Measurements from ENCODE around the gene ZNF253. TPM values are rescaled to one million over a fixed set of nuclear protein-coding genes. Genes with fewer than 3 reads are reported as not detected.
"Not testable (repeated sequence)": the region's sequence is repeated elsewhere in the genome, so short reads cannot be mapped to it uniquely, and the experiment has no call there.

ZNF253 gene
- 50.0 and 59.4 TPM in 2 replicates for total RNA-seq
- long read RNA-seq, transcript ZNF253-204 (3 exons, 820 nt) = minor isoform, 6 of 166 reads
- long read RNA-seq, transcript ZNF253-201 (2 exons, 2,268 nt) = minor isoform, 30 of 166 reads
- long read RNA-seq, transcript ZNF253-203 (4 exons, 3,519 nt) = major isoform, 121 of 166 reads
- long read RNA-seq, partial matches to known transcripts = 2 of 166 reads
- long read RNA-seq, other reads (novel, unspliced or antisense) = 7 of 166 reads

GRCh38 chr19:19865750-19866610 is at the start of gene ZNF253:
TSS of gene ZNF253 (plus strand) at chr19:19865882. CDS start at chr19:19865997, 115 bp downstream.
- TF ChIP-seq, protein P1, sequence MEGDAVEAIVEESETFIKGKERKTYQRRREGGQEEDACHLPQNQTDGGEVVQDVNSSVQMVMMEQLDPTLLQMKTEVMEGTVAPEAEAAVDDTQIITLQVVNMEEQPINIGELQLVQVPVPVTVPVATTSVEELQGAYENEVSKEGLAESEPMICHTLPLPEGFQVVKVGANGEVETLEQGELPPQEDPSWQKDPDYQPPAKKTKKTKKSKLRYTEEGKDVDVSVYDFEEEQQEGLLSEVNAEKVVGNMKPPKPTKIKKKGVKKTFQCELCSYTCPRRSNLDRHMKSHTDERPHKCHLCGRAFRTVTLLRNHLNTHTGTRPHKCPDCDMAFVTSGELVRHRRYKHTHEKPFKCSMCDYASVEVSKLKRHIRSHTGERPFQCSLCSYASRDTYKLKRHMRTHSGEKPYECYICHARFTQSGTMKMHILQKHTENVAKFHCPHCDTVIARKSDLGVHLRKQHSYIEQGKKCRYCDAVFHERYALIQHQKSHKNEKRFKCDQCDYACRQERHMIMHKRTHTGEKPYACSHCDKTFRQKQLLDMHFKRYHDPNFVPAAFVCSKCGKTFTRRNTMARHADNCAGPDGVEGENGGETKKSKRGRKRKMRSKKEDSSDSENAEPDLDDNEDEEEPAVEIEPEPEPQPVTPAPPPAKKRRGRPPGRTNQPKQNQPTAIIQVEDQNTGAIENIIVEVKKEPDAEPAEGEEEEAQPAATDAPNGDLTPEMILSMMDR (IDR thresholded peaks at IDR 0.05; ENCODE audit: unreplicated experiment) = no peak
- H3K36me3 Mint-ChIP-seq (ENCODE audit: insufficient read depth) = peaks cover 12% of the 10 kb centered on the region
- H3K4me3 Mint-ChIP-seq (ENCODE audit: low read depth) = peak within 1 kb of the TSS; percentile 100
- peak within 1 kb of the TSS; percentile 100 for H3K27ac Mint-ChIP-seq
- peaks cover 19% of the 10 kb centered on the region for H3K4me1 Mint-ChIP-seq (ENCODE audit: low read depth)
- DNase-seq (ENCODE audit: low spot score, unreplicated experiment) = peak; percentile 92
- no peaks in the 10 kb centered on the region for H3K9me3 Mint-ChIP-seq (ENCODE audit: low read depth)
- H3K27me3 Mint-ChIP-seq = no peaks in the 10 kb centered on the region

GRCh38 chr19:19816679-19817078 is 49.0 kb upstream of the ZNF253 start:
- H3K4me3 Mint-ChIP-seq (ENCODE audit: low read depth) = no peak overlapping the region

GRCh38 chr19:19817357-19817756 is 48.3 kb upstream of the ZNF253 start:
- H3K4me3 Mint-ChIP-seq (ENCODE audit: low read depth) = no peak overlapping the region
- H3K4me1 Mint-ChIP-seq (ENCODE audit: low read depth) = peaks cover 5% of the 10 kb centered on the region

More at GRCh38 chr19:19816679-19817078, 49.0 kb upstream of the ZNF253 start:
- H3K9me3 Mint-ChIP-seq (ENCODE audit: low read depth) = peaks cover 5% of the 10 kb centered on the region
- TF ChIP-seq, protein P1 (IDR thresholded peaks at IDR 0.05; ENCODE audit: unreplicated experiment) = no peak
- no peak for DNase-seq (ENCODE audit: low spot score, unreplicated experiment)
- H3K27me3 Mint-ChIP-seq = no peaks in the 10 kb centered on the region
- H3K4me1 Mint-ChIP-seq (ENCODE audit: low read depth) = peaks cover 5% of the 10 kb centered on the region
- no peak overlapping the region for H3K27ac Mint-ChIP-seq
- peaks cover 43% of the 10 kb centered on the region for H3K36me3 Mint-ChIP-seq (ENCODE audit: insufficient read depth)

GRCh38 chr19:19820774-19821320 is 44.8 kb upstream of the ZNF253 start:
- TF ChIP-seq, protein P1 (IDR thresholded peaks at IDR 0.05; ENCODE audit: unreplicated experiment) = no peak
- Mint-ChIP-seq H3K36me3 (ENCODE audit: insufficient read depth) (peaks cover 34% of the 10 kb centered on the region), H3K9me3 (ENCODE audit: low read depth) (peaks cover 14% of the 10 kb centered on the region), H3K4me3 (ENCODE audit: low read depth) (peak overlapping the region; percentile 96), H3K27me3 (no peaks in the 10 kb centered on the region), H3K4me1 (ENCODE audit: low read depth) (peaks cover 5% of the 10 kb centered on the region), H3K27ac (peak overlapping the region; percentile 99)
- DNase-seq (ENCODE audit: low spot score, unreplicated experiment) = no peak

More at GRCh38 chr19:19817357-19817756, 48.3 kb upstream of the ZNF253 start:
- peaks cover 5% of the 10 kb centered on the region for H3K9me3 Mint-ChIP-seq (ENCODE audit: low read depth)
- H3K36me3 Mint-ChIP-seq (ENCODE audit: insufficient read depth) = peaks cover 41% of the 10 kb centered on the region
- no peak for DNase-seq (ENCODE audit: low spot score, unreplicated experiment)
- TF ChIP-seq, protein P1 (IDR thresholded peaks at IDR 0.05; ENCODE audit: unreplicated experiment) = no peak
- peak overlapping the region; percentile 87 for H3K27ac Mint-ChIP-seq
- no peaks in the 10 kb centered on the region for H3K27me3 Mint-ChIP-seq

DNA sequence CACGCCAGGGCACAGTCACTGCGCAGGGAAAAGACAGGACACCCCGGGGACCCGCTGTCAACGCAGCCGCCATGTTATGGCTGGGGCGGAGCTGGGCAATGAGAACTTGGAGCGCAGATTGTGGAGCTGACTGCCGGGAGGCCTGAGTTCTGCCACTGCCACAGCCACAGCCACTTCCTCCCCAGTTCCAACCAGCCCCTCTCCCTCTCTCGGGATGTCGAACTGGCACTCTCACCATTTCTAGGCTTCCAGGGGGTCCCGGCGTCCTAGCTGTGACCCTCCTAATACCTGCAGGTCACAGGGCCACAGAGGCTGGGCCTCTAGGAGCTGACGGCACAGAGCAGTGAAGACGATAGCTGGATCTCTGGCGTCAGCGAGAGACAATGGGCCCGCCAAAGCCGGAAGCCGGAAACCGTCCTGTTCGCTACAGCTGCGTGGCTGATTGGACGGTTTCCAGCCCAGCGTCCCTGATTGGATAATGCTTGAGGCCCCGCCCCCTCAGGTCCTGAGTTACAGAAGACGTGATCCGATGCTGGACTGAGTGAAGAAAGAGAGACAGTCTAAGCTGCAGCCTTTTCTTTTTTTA is 44.2 kb upstream of the ZNF253 start, which contains the start of gene ZNF506:
Gene ZNF506 (minus strand): TSS at position 385 of the 586 bp plus-strand sequence. CDS start 147 bp downstream, at position 238.
- TF ChIP-seq, protein P1 (IDR thresholded peaks at IDR 0.05; ENCODE audit: unreplicated experiment) = no peak
- H3K4me1 Mint-ChIP-seq (ENCODE audit: low read depth) = peaks cover 5% of the 10 kb centered on the region
- peak within 1 kb of the TSS; percentile 96 for H3K4me3 Mint-ChIP-seq (ENCODE audit: low read depth)
- peaks cover 35% of the 10 kb centered on the region for H3K36me3 Mint-ChIP-seq (ENCODE audit: insufficient read depth)
- DNase-seq (ENCODE audit: low spot score, unreplicated experiment) = peak; percentile 59
- no peaks in the 10 kb centered on the region for H3K27me3 Mint-ChIP-seq
- H3K9me3 Mint-ChIP-seq (ENCODE audit: low read depth) = peaks cover 18% of the 10 kb centered on the region
- peak within 1 kb of the TSS; percentile 99 for H3K27ac Mint-ChIP-seq

DNA sequence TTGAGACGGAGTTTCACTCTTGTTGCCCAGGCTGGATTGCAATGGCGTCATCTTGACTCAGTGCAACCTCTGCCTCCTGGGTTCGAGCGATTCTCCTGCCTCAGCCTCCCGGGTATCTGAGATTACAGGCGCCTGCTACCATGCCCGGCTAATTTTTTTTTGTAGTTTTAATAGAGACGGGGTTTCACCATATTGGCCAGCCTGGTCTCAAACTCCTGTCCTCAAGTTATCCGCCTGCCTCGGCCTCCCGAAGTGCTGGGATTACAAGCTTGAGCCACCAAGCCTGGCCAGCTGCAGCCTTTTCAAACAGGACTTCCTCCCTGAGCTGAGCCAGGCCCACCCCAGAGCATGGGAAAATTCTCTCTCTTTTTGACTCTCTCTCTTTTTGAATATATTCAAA is 43.7 kb upstream of the ZNF253 start:
- Mint-ChIP-seq H3K9me3 (ENCODE audit: low read depth) (peaks cover 22% of the 10 kb centered on the region), H3K4me3 (ENCODE audit: low read depth) (peak overlapping the region; percentile 96), H3K36me3 (ENCODE audit: insufficient read depth) (peaks cover 34% of the 10 kb centered on the region)
- not testable (repeated sequence) for DNase-seq (ENCODE audit: low spot score, unreplicated experiment); H3K27me3 Mint-ChIP-seq; H3K27ac Mint-ChIP-seq; H3K4me1 Mint-ChIP-seq (ENCODE audit: low read depth)

All from progenitor cell of endocrine pancreas (in vitro differentiated cells).